Mononuclear cell (primary cell): ENCODE data around the gene HCFC1. TPM values are rescaled to one million over a fixed set of nuclear protein-coding genes. Genes with fewer than 3 reads are reported as not detected.

ENCODE experiments used
- H3K27me3 ChIP-seq: 2 replicates; pipeline ENCODE4 v1.6.0; 2011; ENCODE audit warnings: low read length, control low read depth; ENCODE audit not compliant: insufficient read depth
- H3K4me1 ChIP-seq: 2 replicates; pipeline ENCODE4 v1.5.1; 2011; ENCODE audit warnings: mild to moderate bottlenecking, low read length, control low read depth; ENCODE audit not compliant: insufficient read depth
- H3K4me3 ChIP-seq: 2 replicates; pipeline ENCODE4 v1.5.1; 2011; ENCODE audit warnings: mild to moderate bottlenecking, low read length, moderate library complexity
- H3K9me3 ChIP-seq: 2 replicates; pipeline ENCODE4 v1.5.1; 2011; ENCODE audit warnings: low read depth, mild to moderate bottlenecking, control low read depth, low read length
- total RNA-seq: library from RNA; depleted of rRNA; stranded (reverse); fragments of >200 nt; gene quantifications from one replicate; pipeline ENCODE4 v1.2.3, GENCODE V29; 2012

HCFC1 gene
- total RNA-seq, 1 donor: 26.4 TPM

DNA sequence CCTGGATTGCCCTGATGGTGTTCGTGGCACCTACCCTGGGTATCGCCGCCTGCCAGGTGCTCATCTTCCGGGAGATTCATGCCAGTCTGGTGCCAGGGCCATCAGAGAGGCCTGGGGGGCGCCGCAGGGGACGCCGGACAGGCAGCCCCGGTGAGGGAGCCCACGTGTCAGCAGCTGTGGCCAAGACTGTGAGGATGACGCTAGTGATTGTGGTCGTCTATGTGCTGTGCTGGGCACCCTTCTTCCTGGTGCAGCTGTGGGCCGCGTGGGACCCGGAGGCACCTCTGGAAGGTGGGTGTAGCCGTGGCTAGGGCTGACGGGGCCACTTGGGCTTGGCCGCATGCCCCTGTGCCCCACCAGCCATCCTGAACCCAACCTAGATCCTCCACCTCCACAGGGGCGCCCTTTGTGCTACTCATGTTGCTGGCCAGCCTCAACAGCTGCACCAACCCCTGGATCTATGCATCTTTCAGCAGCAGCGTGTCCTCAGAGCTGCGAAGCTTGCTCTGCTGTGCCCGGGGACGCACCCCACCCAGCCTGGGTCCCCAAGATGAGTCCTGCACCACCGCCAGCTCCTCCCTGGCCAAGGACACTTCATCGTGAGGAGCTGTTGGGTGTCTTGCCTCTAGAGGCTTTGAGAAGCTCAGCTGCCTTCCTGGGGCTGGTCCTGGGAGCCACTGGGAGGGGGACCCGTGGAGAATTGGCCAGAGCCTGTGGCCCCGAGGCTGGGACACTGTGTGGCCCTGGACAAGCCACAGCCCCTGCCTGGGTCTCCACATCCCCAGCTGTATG lies 65.3 kb downstream of the HCFC1 start:
- Histone ChIP-seq H3K4me1 (peaks cover 36% of the 10 kb centered on the region), H3K9me3 (no peaks in the 10 kb centered on the region), H3K27me3 (no peaks in the 10 kb centered on the region), H3K4me3 (no peak overlapping the region)

DNA sequence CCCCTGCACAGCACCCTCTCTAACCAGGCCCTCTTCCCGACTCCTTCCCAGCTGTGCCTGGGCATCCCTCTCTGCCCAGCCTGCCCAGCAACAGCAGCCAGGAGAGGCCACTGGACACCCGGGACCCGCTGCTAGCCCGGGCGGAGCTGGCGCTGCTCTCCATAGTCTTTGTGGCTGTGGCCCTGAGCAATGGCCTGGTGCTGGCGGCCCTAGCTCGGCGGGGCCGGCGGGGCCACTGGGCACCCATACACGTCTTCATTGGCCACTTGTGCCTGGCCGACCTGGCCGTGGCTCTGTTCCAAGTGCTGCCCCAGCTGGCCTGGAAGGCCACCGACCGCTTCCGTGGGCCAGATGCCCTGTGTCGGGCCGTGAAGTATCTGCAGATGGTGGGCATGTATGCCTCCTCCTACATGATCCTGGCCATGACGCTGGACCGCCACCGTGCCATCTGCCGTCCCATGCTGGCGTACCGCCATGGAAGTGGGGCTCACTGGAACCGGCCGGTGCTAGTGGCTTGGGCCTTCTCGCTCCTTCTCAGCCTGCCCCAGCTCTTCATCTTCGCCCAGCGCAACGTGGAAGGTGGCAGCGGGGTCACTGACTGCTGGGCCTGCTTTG lies 66.0 kb downstream of the HCFC1 start:
- H3K4me1 ChIP-seq: peaks cover 42% of the 10 kb centered on the region
- no peak overlapping the region for H3K4me3 ChIP-seq
- no peaks in the 10 kb centered on the region for H3K9me3 ChIP-seq
- H3K27me3 ChIP-seq: no peaks in the 10 kb centered on the region

DNA sequence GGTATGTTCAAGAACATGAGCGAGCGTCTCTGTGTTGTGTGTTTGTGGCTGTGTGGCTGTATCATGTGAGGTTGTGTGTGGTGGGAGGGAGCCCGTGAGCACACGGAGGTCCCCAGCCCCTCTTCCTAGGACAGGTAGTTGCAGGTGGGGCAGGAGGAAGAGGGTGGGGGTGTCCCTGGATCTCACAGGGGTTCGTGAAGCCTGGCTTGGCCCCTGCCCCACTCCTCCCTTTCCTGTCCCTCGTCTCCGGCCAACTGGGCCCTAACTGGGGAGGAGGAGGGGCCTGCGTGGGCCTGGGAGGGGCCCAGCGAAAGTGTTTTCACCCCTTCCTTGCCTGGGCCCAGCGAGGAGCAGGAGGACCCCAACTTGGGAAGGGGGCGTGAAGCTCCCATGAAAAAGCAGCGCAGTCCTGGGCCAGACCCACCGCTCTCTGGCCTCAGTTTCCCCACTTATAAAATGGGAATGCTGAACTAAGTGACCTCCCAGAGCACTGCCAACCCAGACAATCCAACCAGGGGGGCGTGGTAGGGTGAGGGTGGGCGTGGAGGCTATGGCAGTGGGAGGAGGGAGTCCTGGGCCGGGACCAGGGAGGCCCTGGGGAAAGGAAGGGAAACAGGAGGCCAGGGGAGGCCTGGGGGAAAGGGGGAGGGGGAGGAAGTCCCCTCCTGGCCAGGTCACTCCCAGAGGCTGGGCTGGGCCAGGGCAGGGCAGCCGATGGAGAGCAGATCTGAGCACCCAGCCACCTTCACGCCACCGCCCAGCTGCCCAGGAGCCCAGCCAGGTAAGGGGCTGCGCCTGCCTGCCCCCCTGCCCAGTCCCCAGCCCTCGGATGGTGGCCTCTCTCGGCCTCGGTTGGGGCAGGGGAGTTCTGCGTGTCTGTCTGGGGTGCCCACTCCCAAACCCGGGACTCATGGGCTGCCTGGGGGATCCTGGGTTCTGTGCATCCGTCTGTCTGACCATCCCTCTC lies 67.3 kb downstream of the HCFC1 start, which contains the start of gene AVPR2:
AVPR2 (plus strand) TSS at position 683 of the 967 bp plus-strand sequence. CDS start 473 bp downstream, outside the sequence.
- Histone ChIP-seq H3K27me3 (no peaks in the 10 kb centered on the region), H3K9me3 (no peaks in the 10 kb centered on the region), H3K4me3 (no peak within 1 kb of the TSS), H3K4me1 (peaks cover 46% of the 10 kb centered on the region)

DNA sequence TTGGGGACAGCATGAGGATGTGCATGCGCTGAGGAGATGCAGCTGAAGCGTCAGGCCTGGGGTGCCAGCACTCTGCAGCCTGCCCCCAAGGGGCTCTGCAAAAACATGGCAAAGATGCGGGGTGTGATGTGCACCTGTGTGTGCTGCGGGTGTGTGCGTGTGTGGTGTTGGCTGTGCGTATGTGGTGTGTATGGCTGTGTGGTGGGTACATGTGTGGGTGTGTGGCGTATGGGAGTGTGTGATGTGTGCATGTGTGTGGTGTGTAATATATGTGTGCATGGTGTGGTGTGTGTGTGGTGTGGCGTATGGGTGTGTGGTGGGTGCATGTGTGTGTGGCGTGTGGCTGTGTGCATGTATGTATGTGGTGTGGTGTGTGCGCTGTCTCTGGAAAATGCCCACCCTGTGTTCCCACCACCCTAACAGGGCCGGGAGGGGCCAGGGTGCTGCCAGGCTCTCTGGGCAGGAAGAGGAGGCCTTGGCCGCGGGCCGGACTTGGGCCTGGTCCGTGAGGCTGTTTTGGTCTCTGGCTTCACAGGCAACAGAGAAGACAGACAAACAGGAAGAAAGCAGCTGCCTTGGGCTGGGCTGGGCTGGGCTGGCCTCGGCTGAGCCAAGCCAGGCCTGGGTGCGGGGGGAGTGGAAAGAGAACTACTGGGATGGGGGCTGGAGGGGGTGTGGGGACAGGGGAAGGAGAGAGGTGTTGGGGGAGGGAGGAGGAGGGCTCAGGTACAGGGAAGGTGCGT lies 68.2 kb downstream of the HCFC1 start:
- no peak overlapping the region for H3K4me3 ChIP-seq
- no peaks in the 10 kb centered on the region for H3K27me3 ChIP-seq
- H3K9me3 ChIP-seq: no peaks in the 10 kb centered on the region
- H3K4me1 ChIP-seq: peaks cover 46% of the 10 kb centered on the region

DNA sequence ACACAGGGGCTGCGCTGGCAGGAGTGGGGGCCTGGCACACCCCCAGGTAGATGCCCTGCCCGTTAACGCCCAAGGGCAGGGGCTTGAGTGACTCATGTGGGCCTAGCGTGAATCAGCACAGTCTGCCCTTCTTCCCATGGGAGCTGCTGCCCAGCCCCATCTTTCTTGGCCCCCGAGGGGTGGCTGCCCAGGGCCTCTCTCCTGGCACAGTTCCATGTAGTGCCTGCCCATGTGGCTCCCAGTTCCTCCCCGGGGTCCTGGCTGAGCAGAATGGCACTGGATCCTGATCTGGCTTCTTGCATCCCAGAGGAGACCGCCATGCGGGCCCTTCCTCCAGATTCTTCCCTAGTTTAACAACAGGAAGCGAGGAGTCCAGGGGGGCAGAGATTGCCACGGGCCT lies 69.2 kb downstream of the HCFC1 start:
- H3K4me3 ChIP-seq: no peak overlapping the region
- peaks cover 46% of the 10 kb centered on the region for H3K4me1 ChIP-seq
- no peaks in the 10 kb centered on the region for H3K27me3 ChIP-seq
- no peaks in the 10 kb centered on the region for H3K9me3 ChIP-seq

DNA sequence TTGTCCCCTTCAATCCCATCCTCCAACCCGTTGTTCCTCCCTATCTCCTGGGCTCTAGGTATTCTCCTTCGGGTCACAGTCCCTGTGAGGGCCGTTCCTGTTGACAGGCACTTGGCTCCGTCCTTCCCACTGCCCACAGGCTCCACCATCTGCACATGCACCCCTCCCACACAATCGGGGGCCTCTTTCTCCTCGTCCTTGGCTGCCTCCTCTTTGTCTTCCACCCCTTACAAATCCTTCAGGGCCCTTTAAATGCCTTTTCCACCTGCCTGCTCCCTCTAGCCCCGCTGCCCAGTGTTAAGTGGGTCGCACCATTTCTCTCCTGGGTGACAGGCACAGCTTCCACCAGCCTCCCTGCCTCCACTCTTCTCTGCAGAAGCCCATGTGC lies 69.9 kb downstream of the HCFC1 start:
- H3K4me3 ChIP-seq: no peak overlapping the region
- no peaks in the 10 kb centered on the region for H3K27me3 ChIP-seq
- H3K4me1 ChIP-seq: peaks cover 46% of the 10 kb centered on the region
- H3K9me3 ChIP-seq: no peaks in the 10 kb centered on the region

DNA sequence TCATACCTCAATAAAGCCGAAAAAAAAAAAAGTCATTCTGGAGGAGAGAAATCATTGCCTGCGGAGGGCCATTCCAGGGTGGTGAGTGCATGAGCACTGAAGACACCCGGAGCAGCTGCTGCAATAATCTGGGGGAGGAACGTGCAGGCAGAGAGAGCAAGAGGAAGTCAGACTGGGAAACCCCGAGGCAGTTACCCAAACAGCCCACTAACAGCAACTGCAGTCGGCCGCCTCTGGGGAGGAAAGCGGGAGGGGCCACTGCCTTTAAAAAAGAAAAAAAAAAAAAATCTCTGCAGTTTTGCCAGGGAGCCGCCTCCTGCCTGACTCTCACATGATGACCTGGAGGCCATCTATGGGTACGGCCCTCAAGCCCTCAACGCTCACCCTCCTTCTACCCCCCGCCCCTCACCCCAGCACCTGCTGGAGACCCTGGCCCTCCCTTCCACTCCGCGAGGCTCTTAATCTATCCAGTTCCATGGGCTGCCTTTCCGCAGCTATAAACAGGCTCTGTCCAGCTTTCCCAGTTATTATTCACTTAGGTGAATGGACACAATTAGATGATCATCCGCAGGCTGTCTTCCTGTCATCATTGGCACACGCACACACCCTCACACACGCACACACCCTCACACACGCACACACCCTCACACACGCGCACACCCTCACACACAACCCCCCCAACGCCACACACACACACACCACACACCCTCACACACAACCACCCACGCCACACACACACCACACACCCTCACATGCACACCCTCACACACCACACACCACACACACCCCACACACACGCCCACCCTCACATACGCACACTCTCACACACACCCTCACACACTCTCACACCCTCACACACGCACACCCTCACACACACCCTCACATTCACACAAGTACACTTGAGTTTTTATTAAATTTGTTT lies 70.5 kb downstream of the HCFC1 start:
- Histone ChIP-seq H3K27me3 (no peaks in the 10 kb centered on the region), H3K9me3 (no peaks in the 10 kb centered on the region), H3K4me1 (peaks cover 46% of the 10 kb centered on the region), H3K4me3 (no peak overlapping the region)

DNA sequence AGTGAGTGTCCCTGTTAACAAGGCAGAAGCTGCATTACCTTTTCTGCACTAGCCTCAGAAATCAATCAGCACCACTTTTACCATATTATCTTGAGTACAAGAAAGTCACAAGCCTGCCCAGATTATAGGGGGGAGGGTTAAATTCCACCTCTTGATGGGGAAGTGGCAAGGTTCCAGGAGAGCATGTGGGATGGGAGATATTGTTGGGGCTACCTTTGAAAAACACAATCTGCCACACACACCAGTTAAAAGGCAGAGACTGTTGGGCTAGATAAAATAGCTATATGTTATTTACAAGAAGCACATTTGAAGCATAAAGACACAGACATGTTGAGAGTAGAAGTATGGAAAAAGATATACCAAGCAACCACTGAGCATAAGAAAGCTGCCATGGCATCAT lies 73.7 kb downstream of the HCFC1 start:
- H3K4me1 ChIP-seq: peaks cover 26% of the 10 kb centered on the region
- H3K9me3 ChIP-seq: no peaks in the 10 kb centered on the region
- no peaks in the 10 kb centered on the region for H3K27me3 ChIP-seq
- no peak overlapping the region for H3K4me3 ChIP-seq

Other genes with a start within 250 kb of the HCFC1 start
- 60.6 TPM for gene BCAP31, start 247.4 kb downstream of the HCFC1 start, total RNA-seq
- 8.8 TPM for gene ABCD1, start 247.0 kb downstream of the HCFC1 start, total RNA-seq
- gene PLXNB3, start 207.6 kb downstream of the HCFC1 start, total RNA-seq: 0.21 TPM
- under 0.01 TPM for gene SRPK3, start 190.8 kb downstream of the HCFC1 start, total RNA-seq
- 42.3 TPM for gene IDH3G, start 177.4 kb downstream of the HCFC1 start, total RNA-seq
- gene SSR4, start 177.2 kb downstream of the HCFC1 start, total RNA-seq: 121 TPM
- 15.6 TPM for gene PDZD4, start 141.3 kb downstream of the HCFC1 start, total RNA-seq
- gene L1CAM, start 85.6 kb downstream of the HCFC1 start, total RNA-seq: 0.52 TPM
- not detected for gene AVPR2, start 67.1 kb downstream of the HCFC1 start, total RNA-seq
- 199 TPM for gene ARHGAP4, start 45.6 kb downstream of the HCFC1 start, total RNA-seq
- gene NAA10, start 36.8 kb downstream of the HCFC1 start, total RNA-seq: 22.0 TPM
- 11.1 TPM for gene RENBP, start 27.2 kb downstream of the HCFC1 start, total RNA-seq
- gene TMEM187, start 936 bp upstream of the HCFC1 start, total RNA-seq: 1.8 TPM
- gene IRAK1, start 48.1 kb upstream of the HCFC1 start, total RNA-seq: 37.0 TPM
- 142 TPM for gene MECP2, start 125.9 kb upstream of the HCFC1 start, total RNA-seq
- gene OPN1LW, start 172.4 kb upstream of the HCFC1 start, total RNA-seq: not detected
- gene OPN1MW, start 210.8 kb upstream of the HCFC1 start, total RNA-seq: not detected
- gene OPN1MW2, start 247.9 kb upstream of the HCFC1 start, total RNA-seq: not detected